Stomach (tissue), 4 donors: ENCODE measurements around the gene SGMS2.

Experiments
- CTCF ChIP-seq, 7 experiments: fragments of 450-650 bp in 4 of 7; fragments of 200-600 bp in 3 of 7; sonication (generic) in 3 of 7; IDR thresholded peaks; one replicate each; pipeline ENCODE4 v1.5.1; 2016 to 2019; ENCODE audit warnings: antibody characterized with exemption in 7 of 7, control low read depth in 2 of 7, mild to moderate bottlenecking in 1 of 7
- EP300 ChIP-seq: sonication (generic); formaldehyde crosslinking; IDR thresholded peaks from one replicate; pipeline ENCODE4 v1.6.1; 2017; ENCODE audit warnings: antibody characterized with exemption
- POLR2A ChIP-seq, 4 donors: fragments of 450-650 bp; IDR thresholded peaks; one replicate each; pipeline ENCODE4 v1.6.1; 2016; ENCODE audit warnings: antibody characterized with exemption in 4 of 4, control low read depth in 2 of 4, mild to moderate bottlenecking in 1 of 4, moderate library complexity in 1 of 4
- POLR2AphosphoS5 ChIP-seq, 3 donors: sonication (generic); formaldehyde crosslinking; IDR thresholded peaks; one replicate each; pipeline ENCODE4 v1.6.1; 2016; ENCODE audit warnings: antibody characterized with exemption in 3 of 3

- TF ChIP-seq POLR2A (IDR thresholded peaks at IDR 0.05): no peak
- no peak for TF ChIP-seq CTCF (IDR thresholded peaks at IDR 0.05)
- TF ChIP-seq POLR2AphosphoS5 (IDR thresholded peaks at IDR 0.05): no peak
- TF ChIP-seq EP300: no peak
Observed at GRCh38 chr4:107837776-107838618, 13.3 kb downstream of the SGMS2 start.
